OCI-LY3 (cell line): ENCODE measurements around the gene KLHL36.

Source experiments
- EZH2phosphoT487 ChIP-seq: fragments of 200-600 bp; shearing (Covaris generic); IDR thresholded peaks from 2 replicates; pipeline ENCODE4 v1.6.1; 2018; ENCODE audit warnings: antibody characterized with exemption, mixed run types, low read depth
- TF ChIP-seq, protein P1 (sequence below): fragments of 200-600, 300-600 bp; sonication (generic); IDR thresholded peaks from 2 replicates; pipeline ENCODE4 v1.5.1; 2014; ENCODE audit warnings: antibody characterized with exemption, low read length, low read depth

DNA sequence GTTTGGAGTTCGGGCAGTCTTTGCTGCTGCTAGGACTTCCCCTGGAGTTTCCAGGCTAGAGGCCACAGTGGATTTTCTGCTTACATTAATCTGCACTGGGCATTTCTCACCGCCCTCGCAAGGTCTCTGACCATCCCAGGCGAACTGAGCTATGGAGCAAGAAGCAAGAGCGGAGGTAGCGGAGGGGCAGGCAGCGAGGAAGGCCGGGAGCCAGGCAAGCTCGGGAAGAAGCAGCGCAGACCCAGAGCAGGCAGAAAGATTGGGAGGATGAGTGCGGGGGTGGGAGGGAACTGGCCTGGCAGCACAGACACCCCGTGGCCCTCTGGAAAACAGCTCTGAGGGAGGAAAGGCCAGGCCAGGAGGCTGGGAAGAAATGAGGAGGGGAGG is 34.2 kb upstream of the KLHL36 start:
- TF ChIP-seq, protein P1, sequence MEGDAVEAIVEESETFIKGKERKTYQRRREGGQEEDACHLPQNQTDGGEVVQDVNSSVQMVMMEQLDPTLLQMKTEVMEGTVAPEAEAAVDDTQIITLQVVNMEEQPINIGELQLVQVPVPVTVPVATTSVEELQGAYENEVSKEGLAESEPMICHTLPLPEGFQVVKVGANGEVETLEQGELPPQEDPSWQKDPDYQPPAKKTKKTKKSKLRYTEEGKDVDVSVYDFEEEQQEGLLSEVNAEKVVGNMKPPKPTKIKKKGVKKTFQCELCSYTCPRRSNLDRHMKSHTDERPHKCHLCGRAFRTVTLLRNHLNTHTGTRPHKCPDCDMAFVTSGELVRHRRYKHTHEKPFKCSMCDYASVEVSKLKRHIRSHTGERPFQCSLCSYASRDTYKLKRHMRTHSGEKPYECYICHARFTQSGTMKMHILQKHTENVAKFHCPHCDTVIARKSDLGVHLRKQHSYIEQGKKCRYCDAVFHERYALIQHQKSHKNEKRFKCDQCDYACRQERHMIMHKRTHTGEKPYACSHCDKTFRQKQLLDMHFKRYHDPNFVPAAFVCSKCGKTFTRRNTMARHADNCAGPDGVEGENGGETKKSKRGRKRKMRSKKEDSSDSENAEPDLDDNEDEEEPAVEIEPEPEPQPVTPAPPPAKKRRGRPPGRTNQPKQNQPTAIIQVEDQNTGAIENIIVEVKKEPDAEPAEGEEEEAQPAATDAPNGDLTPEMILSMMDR, result no peak
- TF ChIP-seq EZH2phosphoT487, result no peak
